ENCODE results near the gene USP25. TPM values are rescaled to one million over a fixed set of nuclear protein-coding genes. Genes with fewer than 3 reads are reported as not detected.

USP25 gene
- polyA plus RNA-seq, 3 donors = 54.3 to 63.7 (median 63.2) TPM

DNA sequence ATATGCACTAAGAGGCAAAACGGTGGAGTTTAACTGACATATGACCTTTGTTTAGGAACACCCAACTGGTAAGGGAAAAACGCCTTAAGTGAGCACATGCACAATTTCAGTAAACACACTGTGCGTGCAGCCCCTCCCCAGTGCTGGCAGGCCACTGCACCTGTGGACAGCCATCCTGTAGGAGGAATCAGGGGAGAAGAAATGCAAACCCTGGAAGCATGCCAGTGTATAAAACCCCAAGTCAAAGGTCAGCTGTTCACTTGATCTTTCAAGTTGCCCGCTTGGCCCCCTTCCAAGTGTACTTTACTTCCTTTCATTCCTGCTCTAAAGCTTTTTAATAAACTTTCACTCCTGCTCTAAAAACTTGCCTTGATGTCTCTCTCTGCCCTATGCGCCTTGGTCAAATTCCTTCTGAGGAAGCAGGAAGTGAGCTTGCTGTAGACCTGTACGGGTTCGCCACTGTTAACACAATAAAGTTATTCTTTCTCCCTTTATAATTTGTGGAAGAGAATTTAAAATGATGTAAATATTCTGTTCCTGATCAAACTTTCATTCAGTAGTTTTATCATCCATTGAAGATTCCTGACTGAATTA is 31.8 kb downstream of the USP25 start:
- DNase-seq (ENCODE audit: low read depth in 3 of 3, low spot score in 2 of 3) = no peak

DNA sequence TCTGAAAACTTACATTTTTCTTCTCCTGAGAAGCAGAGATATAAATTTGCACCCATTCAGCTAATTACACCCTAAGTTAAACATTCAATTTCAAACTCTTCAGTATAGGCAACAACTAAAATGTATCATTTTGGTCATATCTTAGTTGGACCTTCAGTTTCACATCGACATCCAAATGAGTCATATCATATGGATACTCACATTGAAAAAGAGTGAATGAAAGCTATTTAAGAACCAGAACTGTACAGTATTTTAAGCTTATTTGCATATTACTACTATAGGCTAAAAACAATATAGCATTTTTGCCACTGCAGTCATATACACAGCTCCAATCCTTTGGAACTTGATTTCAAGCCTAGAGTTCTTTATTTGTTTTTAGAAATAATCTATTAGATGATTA is 33.6 kb downstream of the USP25 start:
- DNase-seq (ENCODE audit: low read depth in 3 of 3, low spot score in 2 of 3) = no peak

DNA sequence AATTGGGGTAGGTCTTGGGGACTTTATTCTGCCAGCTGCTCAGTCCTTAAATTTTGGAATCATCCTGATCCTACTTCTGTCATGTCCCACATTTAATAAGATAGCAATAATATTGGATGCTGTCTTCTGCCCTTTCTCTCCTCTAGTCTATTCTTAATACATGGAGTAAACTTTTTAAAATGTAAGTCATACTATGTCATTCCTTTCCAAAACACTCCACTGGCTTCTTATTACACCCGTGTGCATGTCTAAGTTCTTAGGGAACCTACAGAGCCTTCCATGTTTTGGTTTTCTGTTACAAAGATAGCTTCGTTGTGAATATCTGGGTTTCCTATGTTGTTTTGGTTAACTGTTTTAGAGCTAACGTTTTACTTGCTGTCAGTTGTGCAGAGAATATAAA is 35.1 kb downstream of the USP25 start:
- no peak for DNase-seq (ENCODE audit: low read depth in 3 of 3, low spot score in 2 of 3)

DNA sequence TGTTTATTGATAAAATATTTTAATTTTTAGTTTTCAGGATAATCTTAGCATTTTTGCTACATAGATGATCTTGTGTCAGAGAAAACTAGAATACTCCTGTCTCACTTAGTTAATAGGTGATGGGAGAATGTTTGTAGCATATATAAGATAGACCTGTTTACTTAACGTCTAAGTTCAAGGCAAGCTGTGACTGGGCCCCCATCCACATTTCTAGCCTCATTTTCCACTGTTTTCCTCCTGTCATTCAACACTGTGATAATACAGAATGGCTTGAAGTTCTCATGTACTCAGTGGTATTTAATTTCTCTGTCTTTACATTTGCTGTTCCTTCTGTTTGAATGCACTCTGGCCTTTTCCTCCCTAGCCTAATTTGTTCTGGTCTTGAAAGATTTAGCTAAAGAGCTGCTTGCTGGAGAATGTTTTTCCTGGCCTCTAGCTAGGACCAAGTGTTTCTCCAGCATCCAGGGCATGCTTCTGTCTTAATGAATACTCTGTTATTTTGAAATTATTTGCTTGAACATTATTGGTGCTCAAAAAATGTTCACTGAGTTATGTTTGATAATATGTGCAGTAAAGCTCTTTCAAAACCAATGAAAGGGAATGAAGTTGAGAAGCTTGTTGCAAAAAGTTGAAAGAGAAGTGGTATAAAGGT is 37.3 kb downstream of the USP25 start:
- DNase-seq (ENCODE audit: low read depth in 3 of 3, low spot score in 2 of 3) = no peak

DNA sequence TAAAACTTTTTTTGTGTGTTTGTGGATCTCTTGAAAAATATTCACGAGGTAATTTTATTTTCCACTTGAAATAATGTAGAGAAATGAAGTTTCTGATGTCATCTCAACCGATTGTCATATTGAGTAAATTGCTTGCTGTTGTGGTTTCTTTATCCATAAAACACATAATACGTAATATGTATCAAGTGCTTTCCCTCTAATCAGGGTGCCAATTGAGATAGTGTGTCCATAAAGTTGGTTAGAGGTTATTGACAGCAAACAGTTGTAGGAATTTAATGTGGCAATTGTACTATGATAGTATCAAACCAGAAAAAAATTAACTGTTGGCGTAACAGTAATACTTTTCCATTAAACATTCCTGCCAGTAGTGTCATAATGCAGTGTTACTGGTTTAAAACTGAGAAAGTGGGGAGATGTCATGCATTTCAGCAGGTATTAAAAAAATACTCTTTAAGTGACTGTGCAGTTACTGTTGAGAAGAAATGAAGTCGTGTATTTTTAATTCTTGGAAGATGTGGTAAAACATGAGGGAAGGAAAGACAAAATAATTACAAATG is 38.3 kb downstream of the USP25 start:
- no peak for DNase-seq (ENCODE audit: low read depth in 3 of 3, low spot score in 2 of 3)

DNA sequence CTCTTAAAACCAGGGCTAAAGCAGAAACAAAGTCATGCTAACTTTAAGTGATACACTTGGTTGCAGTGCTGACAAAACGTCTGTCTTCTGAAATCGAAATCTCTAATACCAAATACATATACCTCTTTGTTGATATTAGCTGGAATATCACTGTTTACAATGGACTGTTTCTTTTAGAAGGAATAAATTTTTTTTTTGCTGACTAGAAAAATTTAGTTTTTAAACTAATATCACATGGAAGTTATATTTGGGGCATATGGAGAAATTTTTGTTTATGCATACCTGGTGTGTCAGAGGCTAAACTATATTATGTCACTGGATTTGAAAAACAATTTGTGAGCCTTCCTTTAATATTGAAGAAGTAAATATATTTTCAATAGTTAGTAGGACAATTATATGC is 39.1 kb downstream of the USP25 start:
- DNase-seq (ENCODE audit: low read depth in 3 of 3, low spot score in 2 of 3) = no peak

DNA sequence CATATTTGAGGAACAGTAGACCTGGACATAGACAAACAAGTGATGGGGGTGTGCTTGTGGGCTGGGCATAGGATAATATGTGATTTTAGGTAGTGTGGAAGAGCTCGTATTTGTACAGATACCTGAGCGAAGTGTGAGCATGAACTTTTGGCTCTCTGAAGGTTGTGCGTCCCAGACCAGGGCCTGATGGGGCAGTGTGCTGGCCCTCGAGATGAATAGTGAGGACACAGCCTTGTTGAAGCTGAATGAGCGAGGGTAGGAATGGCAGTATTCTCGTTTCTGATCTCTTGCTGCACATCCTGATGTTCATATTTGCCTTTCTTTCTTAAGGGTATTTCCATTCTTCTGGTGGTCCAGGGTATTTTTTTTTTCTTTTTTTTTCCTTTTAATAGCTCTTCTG is 41.5 kb downstream of the USP25 start:
- no peak for DNase-seq (ENCODE audit: low read depth in 3 of 3, low spot score in 2 of 3)

DNA sequence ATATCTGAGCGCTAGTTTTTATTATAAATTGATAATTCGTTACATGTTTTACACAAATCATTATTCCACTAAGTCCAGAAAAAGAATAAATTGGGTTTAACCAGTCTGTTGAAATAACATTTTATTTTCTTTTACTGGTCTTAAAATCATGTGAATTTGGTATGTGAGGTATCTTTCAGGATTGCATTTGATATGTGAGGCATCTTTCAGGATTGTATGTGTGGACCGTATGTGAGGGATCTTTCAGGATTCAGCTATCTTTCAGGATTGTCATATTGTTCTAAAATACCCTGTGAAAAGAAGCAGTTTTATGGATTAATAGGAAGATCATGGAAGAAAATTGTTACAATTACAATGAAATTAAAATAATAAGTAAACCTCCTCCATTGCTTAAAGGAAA is 42.9 kb downstream of the USP25 start:
- DNase-seq (ENCODE audit: low read depth in 3 of 3, low spot score in 2 of 3) = no peak

DNA sequence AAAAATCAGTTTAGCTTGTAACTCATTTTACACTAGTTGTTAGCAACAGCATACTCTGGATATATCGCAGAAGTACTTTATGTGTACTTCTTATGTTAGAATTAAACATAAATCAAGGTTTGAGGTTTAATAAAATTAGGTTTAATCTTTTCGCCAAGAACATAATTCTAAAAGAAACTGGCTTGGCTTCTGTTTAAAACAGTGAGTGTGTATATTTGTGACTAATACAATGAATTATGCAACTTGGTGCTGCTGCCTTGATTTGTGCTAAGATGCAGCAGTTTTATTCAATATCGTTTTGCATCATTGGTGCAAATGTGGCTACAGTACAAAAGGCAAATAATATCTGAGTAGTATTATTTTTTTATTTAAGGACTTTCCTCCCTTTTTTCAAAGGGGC is 44.8 kb downstream of the USP25 start:
- DNase-seq (ENCODE audit: low read depth in 3 of 3, low spot score in 2 of 3) = no peak

DNA sequence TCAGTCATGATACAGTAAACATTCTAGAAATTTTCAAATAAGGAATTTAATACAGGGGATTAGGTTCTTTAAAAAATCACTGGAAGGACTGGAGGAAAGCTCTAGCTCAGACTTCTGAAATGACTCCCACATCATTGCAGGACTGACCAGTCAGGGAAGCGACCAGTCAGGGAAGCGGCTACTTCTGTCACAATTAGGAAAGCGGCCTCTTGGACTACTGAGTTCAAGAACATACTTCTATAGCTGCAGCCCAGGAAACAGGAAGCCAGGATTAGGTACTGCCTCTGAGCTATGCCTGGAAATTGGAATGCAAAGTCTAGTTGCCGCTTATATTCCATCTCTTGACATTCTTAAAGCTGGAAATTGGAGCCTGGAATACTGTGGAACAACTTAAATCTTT is 45.5 kb downstream of the USP25 start:
- no peak for DNase-seq (ENCODE audit: low read depth in 3 of 3, low spot score in 2 of 3)

DNA sequence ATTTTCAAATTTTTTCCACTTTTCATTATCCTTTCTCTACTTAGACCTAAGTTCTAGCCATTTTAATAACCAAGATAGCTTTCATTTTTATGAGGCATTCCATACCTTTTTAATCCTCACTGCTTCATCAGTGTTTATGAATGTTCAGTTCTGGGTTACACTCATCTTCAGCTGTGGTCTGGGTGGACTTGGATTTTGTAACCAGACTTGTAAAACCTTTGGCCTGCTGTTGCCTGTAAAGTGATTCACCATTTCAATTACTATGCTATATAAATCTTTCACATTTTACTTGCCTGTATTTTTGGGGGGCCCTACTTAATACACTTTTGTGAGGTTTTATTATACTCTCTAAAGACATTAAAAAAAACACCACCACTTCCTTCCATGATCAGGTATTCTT is 46.2 kb downstream of the USP25 start:
- DNase-seq (ENCODE audit: low read depth in 3 of 3, low spot score in 2 of 3) = no peak

DNA sequence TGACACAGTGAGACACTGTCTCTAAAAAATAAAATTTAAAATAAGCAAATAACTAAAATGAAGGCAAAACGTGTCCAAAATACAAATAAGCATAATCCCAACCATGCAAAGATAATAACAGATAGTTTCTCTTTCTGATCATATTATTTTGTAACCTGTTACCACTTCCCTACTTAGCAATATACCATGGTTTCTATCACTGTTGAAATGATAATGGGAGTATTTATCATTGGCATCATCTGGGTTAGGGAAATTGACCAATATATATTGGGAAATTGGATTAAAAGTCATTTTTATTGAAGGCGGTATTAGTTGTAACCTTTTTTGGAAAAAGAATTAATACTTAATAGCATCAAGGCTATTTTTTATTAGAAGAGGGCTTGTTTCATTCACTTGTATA is 47.0 kb downstream of the USP25 start:
- no peak for DNase-seq (ENCODE audit: low read depth in 3 of 3, low spot score in 2 of 3)

DNA sequence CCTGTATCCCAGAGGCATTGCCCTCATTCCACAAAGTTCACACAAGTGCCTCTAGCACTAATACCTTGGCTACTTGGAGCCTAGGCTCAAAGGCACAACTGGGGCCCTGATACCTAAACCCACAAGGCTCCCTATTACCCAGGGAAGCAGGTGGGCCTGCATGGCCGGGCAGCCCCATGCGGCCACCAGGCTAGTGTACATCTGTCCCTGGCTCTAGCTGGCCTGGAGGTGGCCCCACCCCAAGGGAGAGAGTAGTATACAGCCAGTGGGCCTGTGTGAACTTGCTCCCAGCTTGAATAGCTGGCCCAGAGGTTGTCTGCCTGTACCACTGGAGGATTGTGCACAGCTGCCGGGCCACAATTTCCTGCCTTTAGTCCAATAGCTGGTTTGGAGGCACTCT is 52.2 kb downstream of the USP25 start:
- DNase-seq (ENCODE audit: low read depth in 3 of 3, low spot score in 2 of 3) = no peak

DNA sequence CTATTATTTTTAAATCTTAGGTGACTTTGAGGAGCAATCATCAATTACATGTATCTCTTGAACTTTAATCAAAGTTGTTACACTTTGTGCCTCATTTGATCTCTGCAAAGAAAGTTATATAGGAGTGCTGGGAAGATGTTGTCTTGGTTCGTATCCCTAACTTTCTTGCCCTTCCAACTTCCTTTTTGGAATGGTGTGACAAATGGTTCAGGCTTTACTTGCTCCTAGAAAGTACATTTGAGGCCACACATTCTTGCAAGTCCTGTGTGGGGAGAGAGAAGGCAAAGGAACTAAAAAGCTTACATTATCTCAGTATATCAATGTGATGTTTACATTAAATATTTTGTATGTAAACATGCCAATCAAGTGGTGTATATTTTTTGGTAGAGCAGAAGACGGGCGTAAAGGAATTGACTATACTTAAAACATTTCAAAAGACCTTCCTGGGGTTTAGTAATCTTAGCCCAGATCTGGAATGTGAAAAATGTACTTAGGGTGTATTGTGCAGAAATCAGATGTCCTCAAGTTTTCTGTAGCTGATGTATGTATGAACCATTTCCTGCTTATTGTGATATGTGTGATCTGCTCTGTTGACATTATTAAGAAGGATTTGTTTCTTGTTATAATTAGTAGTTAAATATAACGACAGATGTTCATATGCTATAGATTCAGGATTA is 59.2 kb downstream of the USP25 start:
- no peak for DNase-seq (ENCODE audit: low read depth in 3 of 3, low spot score in 2 of 3)

DNA sequence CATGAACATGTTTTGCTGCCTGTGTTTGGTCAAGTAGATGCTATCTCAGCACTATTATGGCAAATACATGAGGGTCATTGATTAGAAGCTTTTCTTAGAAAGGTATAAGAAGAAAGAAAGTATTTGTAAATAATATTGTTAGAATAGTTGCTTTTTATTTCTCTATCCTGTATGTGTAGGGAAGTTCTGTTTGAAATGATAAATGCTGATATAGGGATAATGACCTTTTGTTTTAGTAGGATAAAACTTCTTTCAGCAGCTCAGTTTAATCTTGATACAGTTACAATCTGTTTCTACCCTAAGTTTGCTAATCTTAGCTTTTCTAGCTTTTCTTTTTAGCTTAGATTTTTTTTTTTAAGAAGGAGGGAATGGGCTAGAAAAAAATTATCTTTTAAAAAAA is 63.3 kb downstream of the USP25 start:
- DNase-seq (ENCODE audit: low read depth in 3 of 3, low spot score in 2 of 3) = no peak

DNA sequence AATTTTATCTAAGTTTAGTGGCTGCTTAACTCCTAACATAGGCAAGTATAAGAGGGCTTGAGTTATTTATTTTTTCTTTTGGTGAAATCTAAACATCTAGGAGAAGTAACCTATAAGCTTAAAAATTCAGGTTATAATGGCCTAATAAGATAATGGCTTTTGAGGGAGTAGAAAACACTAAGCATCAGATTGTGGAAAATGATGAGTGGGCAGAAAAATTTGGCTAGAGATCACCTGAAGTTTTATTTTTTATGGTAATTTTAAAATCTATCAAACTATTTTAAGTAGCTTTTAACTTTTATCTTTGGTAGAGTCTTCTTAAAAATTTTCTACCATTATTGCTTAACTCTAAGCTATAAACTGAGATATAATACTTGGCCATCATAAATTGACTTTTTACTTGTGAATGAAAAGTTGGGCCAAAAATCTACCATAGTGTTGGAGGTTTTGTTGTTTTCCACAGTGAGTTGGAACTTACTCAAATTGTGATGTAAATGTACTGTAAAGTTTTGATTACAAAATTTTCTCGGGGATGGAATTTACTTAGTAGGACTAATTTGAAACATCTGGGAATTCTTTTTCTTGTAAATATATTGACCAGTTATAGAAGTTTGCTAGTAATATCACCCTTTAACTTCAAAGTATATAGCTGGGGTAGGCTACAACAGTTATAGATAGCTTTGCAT is 63.9 kb downstream of the USP25 start:
- DNase-seq (ENCODE audit: low read depth in 3 of 3, low spot score in 2 of 3) = no peak

DNA sequence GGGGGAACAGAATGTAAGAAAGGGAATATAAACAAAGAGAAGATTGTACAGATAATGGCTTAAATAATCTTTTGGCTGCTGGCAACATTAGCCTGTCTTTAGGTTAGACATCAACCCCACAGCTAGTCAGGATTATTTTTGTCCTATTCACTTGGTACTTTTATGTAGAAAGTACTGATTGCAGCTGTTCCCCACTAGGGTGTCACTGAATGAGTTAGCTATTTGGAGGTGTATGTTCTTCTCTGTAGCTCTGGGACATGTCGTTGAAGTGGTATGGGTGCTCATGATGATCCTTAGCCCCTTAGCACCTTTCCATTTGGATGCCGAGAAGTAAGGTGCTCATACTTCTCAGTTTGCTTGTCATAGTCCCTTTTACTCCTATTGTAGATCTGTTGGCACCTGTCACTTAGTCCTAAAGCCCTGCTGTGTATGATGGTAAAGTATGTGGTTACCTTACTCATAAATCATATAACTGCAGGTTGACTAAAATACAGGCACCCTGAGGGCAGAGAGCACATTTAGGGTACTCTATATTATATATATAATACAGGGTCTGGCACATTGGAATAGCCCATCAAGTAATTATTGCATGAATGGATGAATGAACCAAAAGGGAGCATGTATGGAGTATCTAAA is 64.6 kb downstream of the USP25 start:
- no peak for DNase-seq (ENCODE audit: low read depth in 3 of 3, low spot score in 2 of 3)

DNA sequence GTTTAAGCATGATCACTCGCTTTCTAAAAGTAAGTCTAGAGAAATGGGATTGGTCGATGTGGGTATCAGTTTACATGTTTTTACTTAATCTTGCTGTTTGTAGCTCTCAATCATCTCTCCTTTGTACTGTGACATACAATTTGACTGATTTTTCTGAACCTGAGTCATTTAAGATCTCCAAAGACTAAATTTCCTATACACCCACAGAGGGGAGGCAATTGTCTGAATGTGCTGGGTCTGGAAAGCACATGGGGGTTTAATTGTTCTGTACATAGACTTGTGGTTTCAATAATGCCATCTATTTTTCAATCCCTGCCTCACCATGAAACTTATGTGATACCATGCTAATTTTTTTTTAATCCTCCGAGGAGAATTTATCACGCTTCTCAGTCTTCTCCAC is 65.8 kb downstream of the USP25 start:
- DNase-seq (ENCODE audit: low read depth in 3 of 3, low spot score in 2 of 3) = no peak

DNA sequence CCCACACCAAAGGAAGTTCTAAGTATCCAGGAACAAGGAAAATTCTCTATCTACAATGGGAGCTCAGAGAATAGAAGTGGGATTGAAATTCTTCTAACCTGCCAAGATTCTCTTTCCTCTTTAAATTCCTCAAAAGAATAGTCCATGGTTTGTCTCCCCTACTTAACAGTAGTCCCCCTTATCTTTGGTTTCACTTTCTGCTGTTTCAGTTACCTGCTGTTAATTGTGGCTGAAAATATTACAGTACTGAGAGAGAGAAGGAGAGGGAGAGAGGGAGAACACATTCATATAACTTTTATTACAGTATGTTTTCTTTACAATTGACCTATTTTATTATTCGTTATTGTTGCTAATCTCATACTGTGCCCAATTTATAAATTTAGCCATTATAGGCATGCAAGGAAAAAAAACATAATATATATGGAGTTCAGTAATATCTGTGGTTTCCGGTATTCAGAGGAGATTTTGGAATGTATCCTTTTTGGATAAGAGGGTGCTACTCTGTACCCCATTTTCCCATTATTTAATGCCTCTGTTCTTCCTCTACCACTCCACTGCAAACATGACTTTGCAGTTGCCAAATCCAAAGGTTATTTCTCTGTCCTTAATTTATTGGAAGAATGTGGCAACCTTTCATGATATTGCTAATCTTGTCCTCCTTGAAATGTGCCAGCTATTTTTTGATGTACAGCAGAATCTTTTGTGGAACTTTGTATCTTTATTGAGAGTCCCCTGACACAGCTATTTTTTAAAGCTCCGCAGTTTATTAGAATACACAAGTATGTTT is 68.0 kb downstream of the USP25 start:
- DNase-seq (ENCODE audit: low read depth in 3 of 3, low spot score in 2 of 3) = no peak

DNA sequence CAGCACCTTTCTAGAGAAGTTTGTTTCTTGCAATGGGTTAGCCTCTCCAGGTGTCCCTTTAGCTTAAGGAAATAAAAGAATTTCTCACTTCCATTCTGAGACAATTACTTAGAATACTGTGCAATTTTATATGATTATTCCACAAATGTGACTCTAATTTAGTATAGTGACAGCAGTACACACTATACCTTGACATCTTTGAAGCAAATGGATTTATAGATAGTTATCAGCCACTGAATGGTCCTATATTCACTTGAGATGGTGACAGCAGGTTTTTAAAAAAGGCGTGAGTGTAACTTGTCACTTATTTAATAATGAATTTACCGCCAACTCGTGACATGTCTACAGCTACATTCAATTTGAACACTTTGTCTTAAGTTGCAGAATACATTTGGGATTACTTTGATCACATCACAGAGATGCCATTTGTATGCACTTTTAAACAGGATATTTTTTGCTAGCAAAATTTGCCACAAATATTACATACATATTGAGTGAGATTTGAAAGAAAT is 71.6 kb downstream of the USP25 start:
- no peak for DNase-seq (ENCODE audit: low read depth in 3 of 3, low spot score in 2 of 3)
